GM12891 (cell line): ENCODE measurements around the gene HELZ.

Source experiments
- POLR2A ChIP-seq: IDR thresholded peaks from 2 replicates; pipeline ENCODE4 v1.6.1; 2011; ENCODE audit warnings: low read depth, low read length, control low read depth
- POLR2AphosphoS5 ChIP-seq: IDR thresholded peaks from 2 replicates; pipeline ENCODE4 v1.6.1; 2011; ENCODE audit warnings: low read depth, low read length, control low read depth
- SPI1 ChIP-seq: IDR thresholded peaks from 2 replicates; pipeline ENCODE4 v1.6.1; 2011; ENCODE audit warnings: low read depth, low read length, control low read depth
- TAF1 ChIP-seq: IDR thresholded peaks from 2 replicates; pipeline ENCODE4 v1.6.1; 2011; ENCODE audit warnings: low read depth, low read length, control low read depth

DNA sequence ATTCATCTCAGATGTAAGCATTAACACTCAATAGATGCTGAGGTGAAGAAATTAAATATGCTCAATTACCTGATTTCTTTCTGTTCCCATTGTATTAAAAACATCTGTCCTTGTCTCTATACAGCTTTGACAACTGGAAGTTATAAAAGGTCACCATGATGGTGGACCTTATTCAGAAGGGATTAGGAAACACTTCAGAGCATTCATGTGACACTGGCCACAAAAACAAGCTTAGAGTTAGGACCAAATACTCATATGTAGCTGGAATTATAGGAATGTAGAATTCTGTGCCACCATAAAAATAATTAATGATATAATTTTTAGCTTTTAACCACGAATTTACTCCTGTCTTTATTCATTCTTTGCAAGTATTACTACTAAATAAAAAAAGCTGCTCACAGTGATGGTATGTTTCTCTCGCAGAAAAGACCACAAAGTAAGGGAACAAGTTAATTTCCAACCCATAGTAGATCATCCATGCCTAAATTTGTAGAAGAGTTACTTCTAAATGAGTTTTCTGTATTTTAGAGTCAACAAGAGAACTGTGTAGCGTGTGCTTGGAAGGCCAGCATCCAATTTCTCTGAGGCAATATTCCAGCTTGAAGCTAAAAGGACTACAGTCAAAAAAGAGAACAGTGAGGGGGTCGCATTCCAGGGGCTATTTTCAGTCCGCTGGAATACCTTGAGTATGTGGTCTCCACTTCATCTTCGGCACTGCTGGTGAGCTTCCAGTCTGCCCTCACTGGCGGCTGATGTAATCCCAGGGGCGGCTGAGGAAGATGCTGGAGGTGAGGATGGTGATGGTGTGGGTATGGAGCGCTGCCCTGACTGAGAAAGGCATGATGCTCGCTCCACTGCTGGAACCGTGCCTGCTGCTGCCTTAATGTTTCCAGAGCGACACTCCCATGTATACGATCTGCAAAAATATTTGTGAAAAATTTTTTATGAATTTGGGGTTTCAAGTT is 136.9 kb downstream of the HELZ start:
- no peak for TF ChIP-seq POLR2AphosphoS5
- no peak for TF ChIP-seq TAF1
- no peak for TF ChIP-seq POLR2A
- no peak for TF ChIP-seq SPI1
